Activated naive CD4-positive, alpha-beta T cell treated with anti-CD3 and anti-CD28 coated beads, Interleukin-2, amount 50 U/mL, for 24 hours (primary cell): Measurements from ENCODE around the gene C15orf62.

Experiments used
- H3K27ac Mint-ChIP-seq: one replicate; pipeline ENCODE4 v1.8.0; 2021; ENCODE audit warnings: mild to moderate bottlenecking, mixed read lengths
- H3K27me3 Mint-ChIP-seq: one replicate; pipeline ENCODE4 v1.8.0; 2021; ENCODE audit warnings: mixed read lengths
- H3K36me3 Mint-ChIP-seq: one replicate; pipeline ENCODE4 v1.8.0; 2021; ENCODE audit warnings: mixed read lengths
- H3K4me1 Mint-ChIP-seq: one replicate; pipeline ENCODE4 v1.8.0; 2021; ENCODE audit warnings: mixed read lengths
- H3K4me3 Mint-ChIP-seq: one replicate; pipeline ENCODE4 v1.8.0; 2021; ENCODE audit warnings: mild to moderate bottlenecking, mixed read lengths
- H3K9me3 Mint-ChIP-seq: one replicate; pipeline ENCODE4 v1.8.0; 2021; ENCODE audit warnings: mixed read lengths

Gene C15orf62

DNA sequence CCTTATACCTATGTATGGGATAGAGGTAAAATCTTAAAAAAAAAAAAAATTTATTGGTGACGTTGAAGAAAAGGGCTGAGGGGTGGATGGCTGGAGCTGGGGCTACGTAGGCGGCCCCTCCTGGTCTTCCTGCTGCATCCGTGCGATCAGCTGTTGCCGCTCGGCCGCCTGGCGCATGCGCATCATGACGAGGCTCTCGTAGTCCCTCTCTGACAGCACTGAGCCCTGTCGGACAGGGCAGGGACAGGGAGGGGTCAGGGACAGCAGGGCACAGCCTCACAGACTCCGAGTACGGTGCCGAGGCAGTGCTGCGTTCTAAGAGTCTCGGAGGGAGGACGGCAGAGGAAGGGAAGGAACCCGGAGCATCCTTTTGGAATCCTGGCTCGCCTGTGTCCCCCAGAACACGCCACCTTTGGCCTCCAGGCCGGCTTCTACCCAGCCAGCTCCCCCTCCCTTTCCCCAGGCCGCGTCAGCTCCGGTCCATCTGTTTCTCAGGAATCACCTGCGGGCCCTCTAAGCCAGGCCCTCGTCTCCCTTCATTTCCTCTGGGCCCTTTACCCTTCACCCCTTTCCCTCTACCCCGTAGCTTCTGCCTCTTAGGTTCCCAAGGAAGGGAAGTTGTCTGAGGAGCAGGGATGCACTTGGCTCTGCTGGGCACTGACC is 1.8 kb upstream of the C15orf62 start:
- peak overlapping the region; percentile 97 for H3K27ac Mint-ChIP-seq
- no peaks in the 10 kb centered on the region for H3K36me3 Mint-ChIP-seq
- H3K27me3 Mint-ChIP-seq, result no peaks in the 10 kb centered on the region
- no peak overlapping the region for H3K4me3 Mint-ChIP-seq
- H3K9me3 Mint-ChIP-seq, result no peaks in the 10 kb centered on the region
- H3K4me1 Mint-ChIP-seq, result peaks cover 57% of the 10 kb centered on the region

DNA sequence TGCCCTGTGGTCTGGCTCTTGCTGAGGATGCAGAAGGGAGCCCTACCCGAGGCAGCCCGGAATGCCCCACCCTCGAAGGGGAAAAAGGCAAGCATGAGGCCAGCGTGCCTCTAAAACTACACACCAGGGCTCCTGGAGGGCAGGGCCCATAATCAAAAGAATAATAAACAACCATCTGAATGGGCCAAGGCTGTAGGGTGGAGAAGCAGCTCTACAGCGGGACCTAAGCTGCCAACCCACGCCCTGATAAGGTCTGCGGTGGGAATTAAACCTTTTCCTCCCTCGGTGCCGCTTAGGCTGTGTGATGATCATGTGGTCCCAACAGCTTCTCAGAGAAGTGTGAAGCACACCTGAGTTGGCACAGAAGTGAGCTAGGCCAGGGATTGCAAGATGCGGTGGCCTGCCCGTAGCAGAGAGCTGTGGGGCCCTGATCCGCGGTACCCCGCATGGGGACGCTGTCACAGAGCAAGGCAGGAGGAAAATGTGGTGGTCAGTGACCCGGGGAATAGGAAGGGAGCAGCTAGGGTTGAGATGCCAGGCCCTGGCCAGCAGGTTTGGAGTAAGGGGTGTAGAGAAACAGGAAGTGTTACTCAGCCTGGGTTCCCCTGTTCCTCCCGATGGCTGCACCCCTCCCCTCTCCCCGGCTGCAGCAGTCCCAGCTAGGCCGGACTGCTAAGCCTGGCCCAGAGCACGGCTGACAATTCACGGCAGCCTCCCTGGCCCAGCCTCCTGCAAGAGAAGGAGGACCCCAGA is 1.1 kb upstream of the C15orf62 start:
- H3K36me3 Mint-ChIP-seq, result no peaks in the 10 kb centered on the region
- H3K4me1 Mint-ChIP-seq, result peaks cover 50% of the 10 kb centered on the region
- H3K27ac Mint-ChIP-seq, result peak overlapping the region; percentile 97
- H3K27me3 Mint-ChIP-seq, result no peaks in the 10 kb centered on the region
- H3K4me3 Mint-ChIP-seq, result peak overlapping the region; percentile 75
- no peaks in the 10 kb centered on the region for H3K9me3 Mint-ChIP-seq

- Mint-ChIP-seq H3K27ac (peak overlapping the region; percentile 93), H3K4me1 (peaks cover 41% of the 10 kb centered on the region), H3K4me3 (peak overlapping the region; percentile 75), H3K9me3 (no peaks in the 10 kb centered on the region), H3K27me3 (no peaks in the 10 kb centered on the region), H3K36me3 (no peaks in the 10 kb centered on the region)
Measured at GRCh38 chr15:40770147-40770721, 454 bp downstream of the C15orf62 start.

DNA sequence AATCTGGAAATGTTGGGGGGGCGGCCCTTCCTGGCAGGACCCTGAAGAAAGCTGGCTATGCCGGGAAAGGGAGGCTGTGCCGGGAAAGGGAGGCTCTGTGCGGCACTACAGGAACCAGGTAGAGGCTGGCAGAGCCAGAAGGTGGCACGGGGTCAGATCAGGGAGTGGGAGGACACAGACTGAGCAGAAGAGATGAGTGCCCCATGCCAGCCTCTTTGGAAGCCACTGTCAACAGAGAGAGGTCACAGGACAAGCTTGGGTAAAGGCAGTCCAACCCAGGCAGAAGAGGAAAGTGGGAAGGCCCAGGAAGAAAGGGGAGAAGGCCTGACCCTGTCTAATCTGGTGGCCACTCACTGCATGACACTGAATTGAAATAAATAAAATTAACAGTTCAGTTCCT is 1.5 kb downstream of the C15orf62 start:
- H3K4me3 Mint-ChIP-seq, result no peak overlapping the region
- no peaks in the 10 kb centered on the region for H3K9me3 Mint-ChIP-seq
- no peaks in the 10 kb centered on the region for H3K36me3 Mint-ChIP-seq
- peaks cover 31% of the 10 kb centered on the region for H3K4me1 Mint-ChIP-seq
- H3K27me3 Mint-ChIP-seq, result no peaks in the 10 kb centered on the region
- no peak overlapping the region for H3K27ac Mint-ChIP-seq

DNA sequence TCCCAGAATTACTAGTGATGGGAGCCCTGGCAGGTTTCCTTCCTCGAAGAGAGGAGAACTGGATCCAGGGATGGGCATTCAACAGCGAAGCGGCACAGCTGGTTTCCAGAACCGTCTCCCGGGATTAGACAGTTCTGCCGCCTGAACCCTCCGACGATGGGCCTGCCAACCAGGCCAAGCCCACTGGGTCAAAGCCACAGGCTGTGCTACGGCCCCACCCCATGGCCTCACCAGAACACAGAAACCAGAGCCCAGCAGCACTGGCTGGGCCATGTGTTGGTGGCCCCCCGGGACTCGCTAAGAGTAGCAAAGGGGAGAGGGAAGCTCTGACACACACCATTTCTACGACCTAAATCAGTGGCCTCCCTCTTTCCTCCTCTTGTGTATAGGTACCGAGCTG is 2.2 kb downstream of the C15orf62 start:
- Mint-ChIP-seq H3K4me3 (no peak overlapping the region), H3K27me3 (no peaks in the 10 kb centered on the region), H3K36me3 (peaks cover 3% of the 10 kb centered on the region), H3K27ac (no peak overlapping the region), H3K9me3 (no peaks in the 10 kb centered on the region), H3K4me1 (peaks cover 35% of the 10 kb centered on the region)

GRCh38 chr15:40773496-40773895 is 3.7 kb downstream of the C15orf62 start:
- Mint-ChIP-seq H3K4me1 (peaks cover 32% of the 10 kb centered on the region), H3K4me3 (no peak overlapping the region), H3K27me3 (no peaks in the 10 kb centered on the region), H3K27ac (no peak overlapping the region), H3K36me3 (peaks cover 3% of the 10 kb centered on the region), H3K9me3 (no peaks in the 10 kb centered on the region)

- H3K9me3 Mint-ChIP-seq, result no peaks in the 10 kb centered on the region
- peaks cover 28% of the 10 kb centered on the region for H3K4me1 Mint-ChIP-seq
- H3K27me3 Mint-ChIP-seq, result no peaks in the 10 kb centered on the region
- peaks cover 3% of the 10 kb centered on the region for H3K36me3 Mint-ChIP-seq
- H3K27ac Mint-ChIP-seq, result no peak overlapping the region
- no peak overlapping the region for H3K4me3 Mint-ChIP-seq
Measured at GRCh38 chr15:40773902-40774301, 4.1 kb downstream of the C15orf62 start.

- no peak overlapping the region for H3K27ac Mint-ChIP-seq
- H3K4me1 Mint-ChIP-seq, result peaks cover 17% of the 10 kb centered on the region
- H3K9me3 Mint-ChIP-seq, result no peaks in the 10 kb centered on the region
- H3K36me3 Mint-ChIP-seq, result peaks cover 8% of the 10 kb centered on the region
- no peaks in the 10 kb centered on the region for H3K27me3 Mint-ChIP-seq
- H3K4me3 Mint-ChIP-seq, result no peak overlapping the region
Measured at GRCh38 chr15:40775007-40775406, 5.2 kb downstream of the C15orf62 start.

GRCh38 chr15:40775740-40776536 is 6.2 kb downstream of the C15orf62 start:
- Mint-ChIP-seq H3K27ac (no peak overlapping the region), H3K36me3 (peaks cover 8% of the 10 kb centered on the region), H3K4me1 (peaks cover 11% of the 10 kb centered on the region), H3K9me3 (no peaks in the 10 kb centered on the region), H3K27me3 (no peaks in the 10 kb centered on the region), H3K4me3 (no peak overlapping the region)

GRCh38 chr15:40776537-40777141 is 6.9 kb downstream of the C15orf62 start:
- Mint-ChIP-seq H3K27me3 (no peaks in the 10 kb centered on the region), H3K4me3 (peak overlapping the region; percentile 52), H3K27ac (peak overlapping the region; percentile 51), H3K4me1 (peaks cover 7% of the 10 kb centered on the region), H3K36me3 (peaks cover 8% of the 10 kb centered on the region), H3K9me3 (no peaks in the 10 kb centered on the region)

- Mint-ChIP-seq H3K27ac (no peak overlapping the region), H3K27me3 (no peaks in the 10 kb centered on the region), H3K4me1 (peaks cover 16% of the 10 kb centered on the region), H3K36me3 (peaks cover 7% of the 10 kb centered on the region), H3K9me3 (no peaks in the 10 kb centered on the region), H3K4me3 (no peak overlapping the region)
Measured at GRCh38 chr15:40782609-40783227, 12.9 kb downstream of the C15orf62 start.

DNA sequence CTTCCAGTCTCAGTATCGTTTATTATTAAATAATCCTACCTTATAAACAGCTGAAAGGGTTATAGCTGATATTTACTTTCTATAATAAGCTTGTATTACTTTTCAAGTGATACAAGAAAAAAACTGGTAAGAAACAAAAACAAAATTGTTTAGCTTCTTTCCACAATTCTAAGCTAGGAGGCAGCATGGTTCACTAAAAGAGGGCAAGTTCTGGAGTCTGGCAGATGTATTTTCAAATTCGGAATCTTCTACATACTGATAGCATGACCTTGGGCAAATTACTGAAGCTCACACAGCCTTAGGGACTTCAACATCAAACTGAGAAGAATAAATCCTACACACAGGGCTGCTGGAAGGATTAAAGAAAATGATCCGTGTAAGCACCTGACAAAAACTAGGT is 15.4 kb downstream of the C15orf62 start:
- Mint-ChIP-seq H3K9me3 (no peaks in the 10 kb centered on the region), H3K27me3 (no peaks in the 10 kb centered on the region), H3K4me1 (peaks cover 28% of the 10 kb centered on the region), H3K4me3 (no peak overlapping the region), H3K27ac (no peak overlapping the region), H3K36me3 (peaks cover 2% of the 10 kb centered on the region)

DNA sequence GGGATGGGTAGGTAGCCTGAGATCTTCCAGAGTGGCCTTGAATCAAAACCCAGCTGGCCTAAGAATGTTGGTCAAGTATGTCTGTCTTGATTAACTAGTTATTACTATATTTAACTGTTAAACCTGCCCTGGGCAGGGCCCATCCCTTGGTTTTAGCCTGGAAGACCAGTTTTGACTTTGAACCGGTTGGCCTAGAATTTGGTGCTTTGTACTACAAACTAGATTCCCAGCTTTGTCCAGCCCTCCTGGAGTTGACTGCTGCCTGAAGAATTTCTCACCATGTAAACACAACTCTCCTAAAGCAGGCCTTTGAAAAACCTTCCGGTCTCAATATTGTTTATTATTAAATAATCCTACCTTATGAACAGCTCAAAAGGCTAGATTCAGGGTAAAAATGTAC is 16.0 kb downstream of the C15orf62 start:
- no peaks in the 10 kb centered on the region for H3K27me3 Mint-ChIP-seq
- H3K4me1 Mint-ChIP-seq, result peaks cover 28% of the 10 kb centered on the region
- peaks cover 2% of the 10 kb centered on the region for H3K36me3 Mint-ChIP-seq
- no peak overlapping the region for H3K27ac Mint-ChIP-seq
- no peaks in the 10 kb centered on the region for H3K9me3 Mint-ChIP-seq
- H3K4me3 Mint-ChIP-seq, result no peak overlapping the region

DNA sequence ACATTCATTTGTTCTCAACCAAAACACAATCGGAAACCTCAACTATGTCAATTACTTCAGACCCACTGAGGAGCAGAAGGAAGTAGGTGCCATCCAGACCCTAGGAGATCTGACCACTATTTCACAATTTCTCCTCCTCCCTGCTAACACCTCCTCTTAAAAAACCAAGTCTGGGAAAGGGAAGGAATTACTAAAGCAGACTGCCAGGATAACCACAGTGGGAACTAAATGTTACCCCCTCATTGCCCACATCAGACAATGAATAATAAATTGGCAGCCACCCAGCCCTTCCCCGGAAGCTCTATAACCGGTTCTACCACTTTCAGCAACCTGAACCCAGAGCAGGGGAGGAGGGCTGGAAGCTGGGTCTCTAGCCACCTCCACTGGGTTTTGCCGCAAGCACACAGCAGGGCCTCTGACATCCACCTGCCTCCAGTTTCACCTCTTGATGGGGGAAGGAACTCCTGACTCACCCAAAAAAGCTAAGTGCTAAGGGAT is 17.6 kb downstream of the C15orf62 start:
- no peaks in the 10 kb centered on the region for H3K9me3 Mint-ChIP-seq
- peak overlapping the region; percentile 41 for H3K27ac Mint-ChIP-seq
- H3K4me3 Mint-ChIP-seq, result peak overlapping the region; percentile 44
- peaks cover 32% of the 10 kb centered on the region for H3K4me1 Mint-ChIP-seq
- H3K36me3 Mint-ChIP-seq, result peaks cover 2% of the 10 kb centered on the region
- H3K27me3 Mint-ChIP-seq, result no peaks in the 10 kb centered on the region

DNA sequence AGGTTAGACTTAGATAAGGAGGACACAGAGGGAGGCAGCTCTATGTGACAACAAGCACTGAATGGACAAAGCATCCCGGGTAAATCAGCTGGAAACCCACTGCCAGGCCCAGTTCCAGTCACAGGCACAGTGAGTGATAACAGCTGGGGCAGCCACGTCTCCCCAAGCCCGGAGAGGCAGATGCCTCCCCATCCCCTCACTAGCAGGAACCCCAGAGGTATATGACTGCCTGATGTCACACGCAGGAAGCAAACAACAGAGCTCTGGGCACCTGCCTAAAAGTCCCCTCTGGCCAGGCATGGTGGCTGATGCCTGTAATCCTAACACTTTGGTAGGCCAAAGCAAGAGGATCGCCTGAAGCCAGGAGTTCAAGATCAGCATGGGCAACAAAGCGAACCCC is 18.2 kb downstream of the C15orf62 start:
- H3K27me3 Mint-ChIP-seq, result no peaks in the 10 kb centered on the region
- H3K27ac Mint-ChIP-seq, result no peak overlapping the region
- H3K4me1 Mint-ChIP-seq, result peaks cover 32% of the 10 kb centered on the region
- no peaks in the 10 kb centered on the region for H3K9me3 Mint-ChIP-seq
- H3K4me3 Mint-ChIP-seq, result peak overlapping the region; percentile 19
- no peaks in the 10 kb centered on the region for H3K36me3 Mint-ChIP-seq
